SH-SY5Y (cell line): Measurements from ENCODE around the gene CHRNB2.

Experiments
- GATA2 ChIP-seq: IDR thresholded peaks from 2 replicates; pipeline ENCODE4 v1.6.1; 2011; ENCODE audit warnings: mild to moderate bottlenecking, low read depth, low read length
- GATA3 ChIP-seq: IDR thresholded peaks from 2 replicates; pipeline ENCODE4 v1.6.1; 2011; ENCODE audit warnings: low read depth, mild to moderate bottlenecking, low read length, moderate library complexity

GRCh38 chr1:154575951-154576566 is 8.5 kb downstream of the CHRNB2 start:
- TF ChIP-seq GATA2 (no peak), GATA3 (no peak)
